Measurements from ENCODE around the gene SGSM2.

The SGSM2 gene

GRCh38 chr17:2421315-2422147 lies 84.2 kb downstream of the SGSM2 start:
- no peak for DNase-seq (ENCODE audit: low read depth in 2 of 2)

GRCh38 chr17:2423271-2423670 lies 86.0 kb downstream of the SGSM2 start:
- DNase-seq (ENCODE audit: low read depth in 2 of 2), result no peak

GRCh38 chr17:2427215-2427614 lies 89.9 kb downstream of the SGSM2 start:
- no peak for DNase-seq (ENCODE audit: low read depth in 2 of 2)

GRCh38 chr17:2427910-2428309 lies 90.6 kb downstream of the SGSM2 start:
- no peak for DNase-seq (ENCODE audit: low read depth in 2 of 2)
